MG63 (cell line): Measurements from ENCODE around the gene YBX3. TPM values are rescaled to one million over a fixed set of nuclear protein-coding genes. Genes with fewer than 3 reads are reported as not detected.

ENCODE experiments used
- DNase-seq: peaks from one replicate; pipeline ENCODE4 v3.0.0-alpha.2; 2020
- H3K27me3 ChIP-seq: fragments of 250-450 bp; sonication (Bioruptor Pico); 2 replicates; pipeline ENCODE4 v1.5.1; 2020; ENCODE audit warnings: mild to moderate bottlenecking, moderate library complexity
- H3K36me3 ChIP-seq: fragments of 250-450 bp; sonication (Bioruptor Pico); 2 replicates; pipeline ENCODE4 v1.5.1; 2020; ENCODE audit warnings: mild to moderate bottlenecking, moderate library complexity
- H3K4me3 ChIP-seq: fragments of 250-450 bp; sonication (Bioruptor Pico); 2 replicates; pipeline ENCODE4 v1.5.1; 2020; ENCODE audit warnings: mild to moderate bottlenecking, moderate library complexity
- H3K9me3 ChIP-seq: fragments of 250-450 bp; sonication (Bioruptor Pico); 2 replicates; pipeline ENCODE4 v1.5.1; 2020; ENCODE audit warnings: mild to moderate bottlenecking, moderate library complexity
- total RNA-seq: library from RNA; depleted of rRNA; stranded (reverse); fragments of >200 nt; shearing (Covaris generic); gene quantifications from 2 replicates; pipeline ENCODE4 v1.2.3, GENCODE V29; 2014; ENCODE audit warnings: low replicate concordance

Gene YBX3
- total RNA-seq, 1 experiment from 2014 or later: 325 TPM

- Histone ChIP-seq H3K36me3 (no peaks in the 10 kb centered on the region), H3K27me3 (no peaks in the 10 kb centered on the region; the same call in 1 of the 2 replicates), H3K9me3 (no peaks in the 10 kb centered on the region), H3K4me3 (no peak overlapping the region)
- no peak for DNase-seq
Measured at GRCh38 chr12:10732066-10732465, 8.9 kb upstream of the YBX3 start.

GRCh38 chr12:10730559-10730958, 7.4 kb upstream of the YBX3 start:
- Histone ChIP-seq H3K36me3 (no peaks in the 10 kb centered on the region), H3K4me3 (no peak overlapping the region), H3K27me3 (no peaks in the 10 kb centered on the region; the same call in 1 of the 2 replicates), H3K9me3 (no peaks in the 10 kb centered on the region)
- no peak for DNase-seq

- H3K4me3 ChIP-seq: no peak overlapping the region
- no peaks in the 10 kb centered on the region for H3K27me3 ChIP-seq
- no peaks in the 10 kb centered on the region for H3K36me3 ChIP-seq
- H3K9me3 ChIP-seq: no peaks in the 10 kb centered on the region
- DNase-seq: no peak
Measured at GRCh38 chr12:10728091-10728490, 5.0 kb upstream of the YBX3 start.

GRCh38 chr12:10726945-10727344, 3.8 kb upstream of the YBX3 start:
- H3K27me3 ChIP-seq: no peaks in the 10 kb centered on the region
- no peak for DNase-seq
- peaks cover 6% of the 10 kb centered on the region for H3K36me3 ChIP-seq
- no peak overlapping the region for H3K4me3 ChIP-seq
- 0 out of 2 replicates have a peak, but pooled peaks cover 2% of the 10 kb centered on the region for H3K9me3 ChIP-seq

- no peaks in the 10 kb centered on the region for H3K27me3 ChIP-seq
- no peak for DNase-seq
- peaks cover 8% of the 10 kb centered on the region for H3K36me3 ChIP-seq
- H3K9me3 ChIP-seq: 0 out of 2 replicates have a peak, but pooled peaks cover 2% of the 10 kb centered on the region
- no peak overlapping the region for H3K4me3 ChIP-seq
Measured at GRCh38 chr12:10725003-10725402, 1.9 kb upstream of the YBX3 start.

DNA sequence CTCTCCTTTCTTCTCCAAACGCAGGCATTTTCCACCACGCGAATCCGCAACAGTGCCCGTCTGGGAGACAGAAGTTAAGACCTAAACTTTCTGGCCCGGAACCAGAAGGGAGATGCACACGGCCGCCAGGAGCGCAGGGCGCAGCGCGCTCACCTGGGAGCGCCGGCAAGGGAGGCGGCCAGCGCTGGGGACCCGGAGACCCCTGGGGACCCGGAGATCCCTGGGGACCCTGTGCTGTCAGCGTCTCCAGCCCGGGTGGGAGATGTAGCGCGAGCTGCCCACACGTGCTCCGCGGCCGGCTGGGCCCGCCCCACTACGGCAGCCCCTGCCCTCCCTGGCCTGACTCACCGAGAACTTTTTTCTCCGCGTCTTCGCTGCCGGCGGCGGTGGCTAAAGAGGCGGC, 620 bp downstream of the YBX3 start:
- DNase-seq: peak; percentile 68
- H3K9me3 ChIP-seq: 0 out of 2 replicates have a peak, but pooled peaks cover 2% of the 10 kb centered on the region
- no peaks in the 10 kb centered on the region for H3K27me3 ChIP-seq
- peak overlapping the region; percentile 98 for H3K4me3 ChIP-seq
- H3K36me3 ChIP-seq: peaks cover 26% of the 10 kb centered on the region

DNA sequence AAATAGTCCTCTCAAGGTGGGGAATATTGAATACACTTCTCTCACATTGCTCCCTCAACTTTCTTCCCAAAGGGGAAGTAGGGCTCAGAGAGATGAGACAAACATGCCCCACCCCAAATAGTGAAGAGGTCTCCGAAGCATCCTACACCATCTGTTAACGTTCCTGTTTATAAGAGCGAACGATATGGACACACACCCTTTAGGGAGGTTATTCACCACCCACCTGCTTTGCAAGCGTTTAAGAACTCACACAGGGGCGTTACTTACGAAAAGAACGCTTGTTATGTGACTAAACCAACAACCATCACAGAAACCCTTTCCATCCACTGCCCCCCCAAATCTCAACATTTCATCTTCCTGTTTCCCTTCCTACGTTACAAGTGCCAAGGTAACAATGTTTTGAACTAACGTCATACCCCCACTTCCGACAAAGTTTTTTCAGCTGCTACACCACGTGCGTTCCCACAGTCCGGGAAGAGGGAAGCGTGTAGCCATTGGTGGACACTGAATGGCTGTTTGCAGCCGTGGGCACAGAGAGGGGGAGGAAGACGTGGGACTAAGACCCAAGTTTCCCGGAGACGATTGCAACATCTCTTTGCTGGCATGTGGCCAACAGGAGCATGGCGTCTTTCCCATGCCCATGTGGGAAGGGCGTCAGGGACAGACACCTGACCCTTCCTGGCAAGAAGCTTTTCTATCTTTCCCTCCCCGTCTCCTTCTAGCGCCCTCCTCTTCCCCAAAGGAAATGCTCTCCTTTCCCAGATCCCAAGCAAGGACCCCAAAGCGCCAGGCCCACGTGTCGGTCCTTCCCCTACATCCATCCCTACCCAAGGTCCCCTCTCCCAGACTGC, 1.2 kb downstream of the YBX3 start:
- DNase-seq: peak; percentile 86
- H3K27me3 ChIP-seq: no peaks in the 10 kb centered on the region
- peaks cover 28% of the 10 kb centered on the region for H3K36me3 ChIP-seq
- H3K4me3 ChIP-seq: peak overlapping the region; percentile 98
- 0 out of 2 replicates have a peak, but pooled peaks cover 2% of the 10 kb centered on the region for H3K9me3 ChIP-seq

- no peak for DNase-seq
- no peaks in the 10 kb centered on the region for H3K27me3 ChIP-seq
- H3K4me3 ChIP-seq: peak overlapping the region; percentile 98
- H3K9me3 ChIP-seq: 0 out of 2 replicates have a peak, but pooled peaks cover 2% of the 10 kb centered on the region
- peaks cover 28% of the 10 kb centered on the region for H3K36me3 ChIP-seq
Measured at GRCh38 chr12:10720974-10721650, 2.0 kb downstream of the YBX3 start.

DNA sequence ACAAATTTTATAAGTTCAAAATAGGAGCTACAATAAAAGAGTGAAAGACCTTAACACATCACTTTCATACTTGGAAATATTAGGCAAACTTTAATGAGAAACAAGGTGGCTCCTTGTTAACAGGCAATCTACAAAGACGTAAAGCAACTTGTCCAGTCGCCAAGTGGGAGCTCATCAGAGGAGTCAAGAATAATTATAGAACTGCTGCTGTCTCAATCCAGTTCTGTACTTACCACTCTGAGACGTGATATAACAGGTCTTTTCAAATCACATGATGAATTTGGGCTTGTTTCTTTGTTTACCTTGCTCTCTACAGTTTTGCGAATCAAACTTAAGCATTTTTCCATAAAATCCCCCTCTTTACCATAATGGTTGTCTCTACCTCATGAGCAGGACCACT, 3.6 kb downstream of the YBX3 start:
- Histone ChIP-seq H3K36me3 (peaks cover 44% of the 10 kb centered on the region), H3K9me3 (0 out of 2 replicates have a peak, but pooled peaks cover 2% of the 10 kb centered on the region), H3K27me3 (no peaks in the 10 kb centered on the region), H3K4me3 (no peak overlapping the region)
- DNase-seq: no peak

DNA sequence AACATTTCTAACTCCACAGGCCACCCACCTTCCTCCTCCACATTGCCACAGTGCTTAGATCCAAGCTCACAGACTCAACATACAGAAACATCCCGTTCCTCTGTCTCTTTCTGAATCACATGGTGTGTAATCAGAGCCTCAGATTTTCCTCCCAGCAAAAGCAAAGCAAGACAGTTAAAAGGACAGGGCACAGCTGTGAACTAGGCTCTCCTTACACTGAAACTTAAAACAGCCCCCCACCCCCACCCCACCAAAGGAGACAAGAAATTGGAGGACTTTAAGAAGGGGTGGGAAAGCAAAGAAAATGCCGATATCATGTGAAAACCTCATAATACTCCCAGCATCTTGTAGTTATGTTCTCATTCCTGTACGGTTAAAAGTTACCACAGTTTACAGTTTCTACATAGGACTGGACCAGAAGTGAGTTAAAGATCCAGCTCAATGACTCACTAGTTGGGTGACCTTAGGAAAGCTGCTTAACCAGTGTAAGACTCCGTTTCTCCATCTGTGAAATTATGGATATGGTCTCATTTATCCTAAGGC, 4.8 kb downstream of the YBX3 start:
- Histone ChIP-seq H3K4me3 (peak overlapping the region; percentile 6), H3K36me3 (peaks cover 55% of the 10 kb centered on the region), H3K27me3 (no peaks in the 10 kb centered on the region), H3K9me3 (0 out of 2 replicates have a peak, but pooled peaks cover 2% of the 10 kb centered on the region)
- DNase-seq: no peak

GRCh38 chr12:10717410-10717809, 5.7 kb downstream of the YBX3 start:
- Histone ChIP-seq H3K36me3 (peaks cover 63% of the 10 kb centered on the region), H3K9me3 (0 out of 2 replicates have a peak, but pooled peaks cover 1% of the 10 kb centered on the region), H3K4me3 (0 out of 2 replicates have a peak overlapping the region, but pooled peaks have one; percentile 3), H3K27me3 (no peaks in the 10 kb centered on the region)
- DNase-seq: no peak

GRCh38 chr12:10716704-10717315, 6.3 kb downstream of the YBX3 start:
- Histone ChIP-seq H3K4me3 (peak overlapping the region; percentile 11; the same call in 1 of the 2 replicates), H3K27me3 (no peaks in the 10 kb centered on the region), H3K9me3 (no peaks in the 10 kb centered on the region), H3K36me3 (peaks cover 64% of the 10 kb centered on the region)
- DNase-seq: peak; percentile 95

GRCh38 chr12:10716277-10716676, 6.8 kb downstream of the YBX3 start:
- no peaks in the 10 kb centered on the region for H3K9me3 ChIP-seq
- peak overlapping the region; percentile 11; the same call in 1 of the 2 replicates for H3K4me3 ChIP-seq
- DNase-seq: no peak
- no peaks in the 10 kb centered on the region for H3K27me3 ChIP-seq
- H3K36me3 ChIP-seq: peaks cover 67% of the 10 kb centered on the region

DNA sequence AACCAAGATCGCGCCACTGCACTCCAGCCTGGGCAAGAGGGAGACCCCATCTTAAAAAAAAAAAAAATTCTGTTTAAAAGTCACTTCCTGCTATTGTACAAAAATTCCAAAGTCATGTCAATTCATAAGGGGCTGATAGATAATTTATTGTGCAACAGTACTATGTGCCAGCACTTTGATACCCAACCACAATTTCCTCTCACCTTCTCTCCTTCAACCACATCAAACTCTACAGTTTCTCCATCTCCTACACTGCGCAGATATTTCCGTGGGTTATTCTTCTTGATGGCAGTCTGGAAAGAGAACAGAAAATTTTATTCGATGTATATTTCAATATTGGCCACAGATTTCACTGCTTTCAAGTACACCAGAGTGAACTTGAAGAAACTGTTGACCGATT, 7.6 kb downstream of the YBX3 start:
- peaks cover 75% of the 10 kb centered on the region for H3K36me3 ChIP-seq
- DNase-seq: no peak
- no peak overlapping the region for H3K4me3 ChIP-seq
- no peaks in the 10 kb centered on the region for H3K9me3 ChIP-seq
- no peaks in the 10 kb centered on the region for H3K27me3 ChIP-seq

GRCh38 chr12:10709808-10710207, 13.3 kb downstream of the YBX3 start:
- DNase-seq: no peak
- Histone ChIP-seq H3K27me3 (no peaks in the 10 kb centered on the region), H3K4me3 (no peak overlapping the region), H3K36me3 (peaks cover 98% of the 10 kb centered on the region), H3K9me3 (no peaks in the 10 kb centered on the region)

- H3K36me3 ChIP-seq: peaks cover 98% of the 10 kb centered on the region
- H3K9me3 ChIP-seq: no peaks in the 10 kb centered on the region
- no peak for DNase-seq
- no peak overlapping the region for H3K4me3 ChIP-seq
- no peaks in the 10 kb centered on the region for H3K27me3 ChIP-seq
Measured at GRCh38 chr12:10708862-10709261, 14.3 kb downstream of the YBX3 start.

DNA sequence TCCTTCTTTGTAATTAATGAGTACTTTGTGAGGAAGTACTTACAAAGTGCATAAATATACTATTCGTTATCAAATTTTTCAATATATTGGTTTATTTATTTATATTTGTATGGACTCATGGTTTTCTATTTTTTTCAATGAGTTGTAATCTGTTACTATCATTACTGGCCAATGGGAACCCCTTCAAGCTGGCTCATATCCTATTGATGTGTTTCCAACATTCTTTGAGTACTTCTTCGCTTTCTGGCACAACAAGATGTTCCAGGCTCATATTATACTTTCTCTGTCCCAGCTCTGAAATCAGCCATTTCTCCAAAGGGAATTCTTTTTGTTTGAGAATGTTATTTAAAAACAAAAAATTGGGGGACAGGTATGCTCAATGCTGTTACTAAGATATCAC, 17.5 kb downstream of the YBX3 start:
- no peak for DNase-seq
- Histone ChIP-seq H3K4me3 (no peak overlapping the region), H3K36me3 (peaks cover 98% of the 10 kb centered on the region), H3K27me3 (no peaks in the 10 kb centered on the region), H3K9me3 (no peaks in the 10 kb centered on the region)
